ENCODE data around the gene TMC6. TPM values are rescaled to one million over a fixed set of nuclear protein-coding genes. Genes with fewer than 3 reads are reported as not detected.

The TMC6 gene
- total and polyA plus RNA-seq, 2 of the 13 experiments (the other 11 are each of a cell fraction or from before 2014, with no cell fraction given) = 48.4 to 99.1 TPM

GRCh38 chr17:78140169-78141051, 11.9 kb upstream of the TMC6 start (continued):
- TF ChIP-seq CSRNP1 (CRISPR knock-in tag; IDR thresholded peaks at IDR 0.05) (no peak), ZNF354B (CRISPR knock-in tag; IDR thresholded peaks at IDR 0.05) (no peak), SP1 (IDR thresholded peaks at IDR 0.05) (peak; percentile 98), SP1 (CRISPR knock-in tag; IDR thresholded peaks at IDR 0.05) (peak; percentile 98), GATAD2A (CRISPR knock-in tag; IDR thresholded peaks at IDR 0.05) (peak; percentile 40), ZBTB42 (CRISPR knock-in tag; IDR thresholded peaks at IDR 0.05) (no peak), SMAD3 (CRISPR knock-in tag; IDR thresholded peaks at IDR 0.05) (no peak), SNAPC4 (CRISPR knock-in tag; IDR thresholded peaks at IDR 0.05) (peak; percentile 22; the same call in 1 of the 2 replicates), ERF (CRISPR knock-in tag; IDR thresholded peaks at IDR 0.05) (peak; percentile 30; the same call in 1 of the 2 replicates), ZNF770 (CRISPR knock-in tag; IDR thresholded peaks at IDR 0.05) (no peak), TFAP4 (IDR thresholded peaks at IDR 0.05; ENCODE audit: borderline replicate concordance, low read depth) (0 out of 2 replicates have a peak, but pooled peaks have one; percentile 4), ZNF563 (CRISPR knock-in tag; IDR thresholded peaks at IDR 0.05) (0 out of 2 replicates have a peak, but pooled peaks have one; percentile 5), THAP9 (CRISPR knock-in tag; IDR thresholded peaks at IDR 0.05; ENCODE audit: borderline replicate concordance) (no peak; the same call in 1 of the 2 replicates), AGO1 (IDR thresholded peaks at IDR 0.05; ENCODE audit: low read depth, low read length, poor library complexity, severe bottlenecking) (no peak), NFE2 (CRISPR knock-in tag; IDR thresholded peaks at IDR 0.05) (no peak), ZNF737 (CRISPR knock-in tag; IDR thresholded peaks at IDR 0.05; ENCODE audit: borderline replicate concordance) (no peak)

All from HepG2 (cell line).